Germinal center (tissue), 1 donor: ENCODE results near the gene FOXP2.
"Not testable (repeated sequence)": the region's sequence is repeated elsewhere in the genome, so short reads cannot be mapped to it uniquely, and the experiment has no call there.

Source experiments
- DNase-seq: peaks from one replicate; pipeline ENCODE4 v3.0.0; 2012; ENCODE audit warnings: mixed read lengths, low spot score

FOXP2 gene

DNA sequence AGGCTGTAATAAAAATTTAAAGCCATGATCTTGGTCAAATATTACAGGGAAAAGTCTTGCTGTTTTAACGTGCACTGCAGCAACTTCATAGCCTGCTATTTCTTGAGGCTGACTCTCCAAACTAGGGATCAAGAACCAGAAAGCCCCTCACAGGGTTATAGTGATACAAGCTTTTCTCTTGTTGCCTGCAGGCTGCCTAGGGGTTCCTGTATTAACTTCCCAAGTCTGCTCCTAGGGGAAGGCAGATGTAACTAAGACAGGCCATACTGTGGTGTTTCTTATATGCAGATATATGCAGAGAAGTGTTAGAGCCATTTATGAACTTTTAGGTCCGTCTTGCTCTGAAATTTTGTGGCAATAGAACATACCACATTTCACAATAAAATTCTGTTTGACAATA lies 175.7 kb downstream of the FOXP2 start:
- no peak for DNase-seq

GRCh38 chr7:114598946-114599345 lies 184.3 kb downstream of the FOXP2 start:
- no peak for DNase-seq

DNA sequence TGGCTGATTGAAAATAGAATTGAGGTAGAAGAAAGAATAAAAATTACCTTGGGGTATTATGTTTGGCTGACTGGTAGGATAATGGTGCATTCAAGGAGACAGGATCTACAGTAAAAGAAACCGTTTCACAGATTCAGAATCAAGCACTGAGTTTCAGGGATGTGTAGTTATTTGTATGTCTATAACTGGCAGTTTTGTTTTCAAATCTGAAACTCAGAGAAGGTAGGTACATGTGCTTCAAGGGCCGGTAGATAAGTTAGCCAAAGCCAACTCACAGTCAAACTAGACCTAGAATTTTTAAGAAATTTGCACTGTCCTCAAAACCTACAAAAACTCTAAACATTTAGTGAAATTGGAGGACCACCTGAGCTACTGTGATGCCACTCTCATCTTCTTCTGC lies 191.5 kb downstream of the FOXP2 start:
- no peak for DNase-seq

GRCh38 chr7:114608822-114609221 lies 194.2 kb downstream of the FOXP2 start:
- not testable (repeated sequence) for DNase-seq

DNA sequence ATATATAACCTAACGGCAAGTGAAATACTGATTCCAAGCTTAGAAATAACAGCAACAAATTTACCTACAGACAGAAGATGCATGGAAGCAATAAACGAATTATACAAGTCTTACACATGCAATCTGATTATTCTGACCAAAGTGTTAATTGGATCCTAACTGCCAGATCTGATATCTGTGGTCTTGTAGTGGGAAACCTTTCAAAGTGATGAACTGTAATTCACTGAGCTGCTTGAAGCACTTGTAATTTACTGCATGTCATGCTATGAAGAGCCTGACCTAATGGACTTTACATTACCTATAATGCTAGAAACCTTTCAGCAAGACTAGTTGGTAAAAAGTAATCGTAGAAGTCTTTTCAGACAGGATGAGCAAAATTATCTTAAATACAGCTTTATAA lies 205.6 kb downstream of the FOXP2 start:
- no peak for DNase-seq

DNA sequence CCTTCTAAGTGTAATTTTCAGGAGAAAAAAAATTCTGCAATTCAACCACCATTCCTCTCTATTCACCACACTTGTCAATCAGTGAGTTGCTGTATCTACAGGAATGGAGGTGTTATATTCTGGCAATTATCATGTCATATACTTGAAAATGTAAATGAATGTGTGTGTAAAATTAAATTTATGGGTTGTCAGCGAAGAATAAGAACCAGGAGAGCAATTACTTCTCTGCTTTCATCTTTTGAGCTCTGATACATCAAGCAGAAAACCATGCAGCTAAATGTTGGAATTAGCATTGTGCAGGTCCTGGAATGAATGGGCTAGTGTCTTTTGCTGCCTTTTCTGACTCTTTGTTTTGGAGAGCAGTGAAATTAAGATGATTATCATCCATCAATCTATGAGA lies 207.6 kb downstream of the FOXP2 start:
- no peak for DNase-seq

GRCh38 chr7:114623146-114623545 lies 208.5 kb downstream of the FOXP2 start:
- no peak for DNase-seq

- DNase-seq = no peak
Observed at GRCh38 chr7:114627231-114627630, 212.6 kb downstream of the FOXP2 start.

DNA sequence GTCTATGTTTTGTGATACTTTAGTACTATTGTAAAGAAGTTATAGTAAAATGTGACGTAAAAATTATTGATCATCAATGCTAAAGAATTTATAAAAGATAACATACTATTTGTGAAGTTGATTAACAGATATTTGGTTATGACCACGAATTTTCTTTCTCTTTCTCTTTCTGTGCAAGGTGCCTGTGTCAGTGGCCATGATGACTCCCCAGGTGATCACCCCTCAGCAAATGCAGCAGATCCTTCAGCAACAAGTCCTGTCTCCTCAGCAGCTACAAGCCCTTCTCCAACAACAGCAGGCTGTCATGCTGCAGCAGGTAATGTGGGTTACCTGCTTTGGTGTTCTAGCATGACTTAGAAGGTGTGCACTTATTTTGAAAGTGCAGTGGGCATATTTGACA lies 213.7 kb downstream of the FOXP2 start:
- DNase-seq = no peak

GRCh38 chr7:114629762-114630161 lies 215.1 kb downstream of the FOXP2 start:
- no peak for DNase-seq

DNA sequence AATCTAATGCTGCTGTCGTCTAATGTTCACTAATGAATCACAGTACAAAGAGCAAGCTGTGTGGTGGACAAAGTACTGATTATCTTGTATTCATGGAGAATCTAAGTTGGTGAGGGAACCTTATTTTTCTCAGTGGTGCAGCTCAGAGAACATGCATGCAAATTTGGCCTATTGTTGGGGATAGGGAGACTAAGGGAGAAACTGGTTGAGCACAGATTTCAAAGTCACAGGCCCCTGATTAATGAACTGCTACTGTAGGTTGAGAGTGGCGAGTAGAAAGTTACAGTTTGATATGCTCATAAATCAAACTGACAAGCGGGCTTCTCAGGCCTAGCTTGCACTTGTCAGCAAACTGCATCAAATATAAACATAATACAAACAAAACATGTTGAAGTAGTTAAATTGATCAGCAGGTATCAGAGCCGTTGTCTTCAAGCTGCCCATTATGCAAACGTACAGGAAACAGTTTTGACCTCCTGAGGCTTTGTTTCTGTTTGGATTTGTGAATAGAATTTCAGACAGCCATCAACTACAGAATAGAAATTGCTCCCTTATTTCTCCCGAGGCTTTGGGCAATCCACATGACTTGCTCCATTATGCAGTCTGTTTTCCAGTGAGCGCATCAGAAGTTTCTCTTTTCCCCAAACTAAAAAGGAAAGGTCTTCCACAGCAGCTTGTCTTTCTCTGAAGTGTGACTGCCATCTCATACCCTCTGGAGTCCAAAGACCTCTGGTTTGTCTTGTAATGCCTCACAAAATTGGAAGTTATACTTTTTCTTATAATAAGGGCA lies 215.8 kb downstream of the FOXP2 start:
- no peak for DNase-seq

DNA sequence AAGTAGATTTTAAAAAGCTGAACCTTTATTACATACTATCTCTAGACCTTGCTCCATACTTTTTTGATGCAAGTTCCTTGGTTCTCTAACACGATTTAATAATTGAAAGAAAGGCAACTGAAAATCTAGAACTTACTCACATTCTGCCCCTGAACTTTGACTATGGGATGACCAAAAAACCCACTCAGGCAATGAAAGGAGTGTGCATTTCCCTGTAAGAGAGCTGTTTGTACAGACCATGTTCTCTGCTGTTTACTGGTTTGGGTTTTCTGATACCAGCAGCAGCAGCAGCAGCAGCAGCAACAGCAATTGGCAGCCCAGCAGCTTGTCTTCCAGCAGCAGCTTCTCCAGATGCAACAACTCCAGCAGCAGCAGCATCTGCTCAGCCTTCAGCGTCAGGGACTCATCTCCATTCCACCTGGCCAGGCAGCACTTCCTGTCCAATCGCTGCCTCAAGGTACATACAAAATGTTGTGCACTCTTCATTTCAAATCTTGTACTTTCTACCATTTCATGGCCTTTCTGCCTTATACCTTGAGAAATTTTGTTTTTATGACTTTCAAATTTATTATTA lies 216.7 kb downstream of the FOXP2 start:
- DNase-seq = no peak

DNA sequence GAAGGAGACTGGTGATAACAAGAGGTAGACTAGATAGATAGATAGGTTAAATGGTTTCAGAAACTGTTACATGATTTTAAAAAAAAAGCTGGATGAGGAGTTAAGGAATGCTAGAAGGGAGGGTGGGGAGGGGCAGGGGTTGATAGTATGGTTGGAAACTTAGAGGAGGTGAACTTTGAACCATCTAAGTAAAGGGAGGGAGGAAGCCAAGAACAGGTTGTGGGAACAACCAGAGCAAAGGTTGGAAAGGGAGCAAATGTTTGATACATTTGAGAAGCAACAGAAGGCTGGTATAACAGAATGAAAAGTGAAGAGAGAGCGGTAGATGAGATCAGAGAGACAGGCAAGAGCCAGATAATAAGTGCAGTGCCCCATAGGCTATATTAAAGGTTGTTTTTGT lies 224.8 kb downstream of the FOXP2 start:
- DNase-seq = no peak

DNA sequence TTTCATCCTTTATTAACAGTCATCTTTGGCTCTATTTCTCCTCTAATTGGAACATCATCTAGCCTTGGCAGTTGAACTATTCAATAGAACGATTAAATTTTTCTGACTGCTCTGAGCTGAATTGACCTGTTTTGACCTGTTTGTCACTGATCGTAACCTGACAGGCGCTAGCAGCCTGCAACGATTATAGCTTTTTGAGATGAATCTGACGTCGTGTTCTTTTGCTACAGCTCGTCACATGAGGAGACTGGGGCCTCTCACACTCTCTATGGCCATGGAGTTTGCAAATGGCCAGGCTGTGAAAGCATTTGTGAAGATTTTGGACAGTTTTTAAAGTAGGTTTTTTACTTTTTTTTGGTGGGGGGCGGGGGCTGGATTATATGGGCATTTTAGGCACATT lies 229.8 kb downstream of the FOXP2 start:
- no peak for DNase-seq

GRCh38 chr7:114645451-114645850 lies 230.8 kb downstream of the FOXP2 start:
- DNase-seq = no peak

DNA sequence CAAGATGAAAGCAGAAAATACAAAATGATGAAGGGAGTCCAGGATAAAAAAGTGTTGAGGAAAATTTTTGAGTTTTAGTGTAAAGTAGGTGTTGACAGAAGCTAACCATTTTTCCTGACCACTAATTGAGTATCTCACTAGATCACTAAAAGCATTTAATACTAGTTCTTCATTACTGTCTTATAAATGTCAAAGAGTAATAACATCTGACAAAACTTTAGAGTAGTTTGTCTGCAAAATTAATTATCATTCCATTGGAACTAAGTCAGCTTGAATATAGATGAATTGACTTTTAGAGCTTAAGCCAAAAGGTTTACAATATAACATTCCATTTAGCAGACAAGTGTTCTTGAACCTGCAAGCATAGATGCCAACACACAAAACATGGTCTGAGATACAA lies 232.9 kb downstream of the FOXP2 start:
- no peak for DNase-seq

- no peak for DNase-seq
Observed at GRCh38 chr7:114648117-114648516, 233.5 kb downstream of the FOXP2 start.

GRCh38 chr7:114648680-114649079 lies 234.1 kb downstream of the FOXP2 start:
- no peak for DNase-seq

DNA sequence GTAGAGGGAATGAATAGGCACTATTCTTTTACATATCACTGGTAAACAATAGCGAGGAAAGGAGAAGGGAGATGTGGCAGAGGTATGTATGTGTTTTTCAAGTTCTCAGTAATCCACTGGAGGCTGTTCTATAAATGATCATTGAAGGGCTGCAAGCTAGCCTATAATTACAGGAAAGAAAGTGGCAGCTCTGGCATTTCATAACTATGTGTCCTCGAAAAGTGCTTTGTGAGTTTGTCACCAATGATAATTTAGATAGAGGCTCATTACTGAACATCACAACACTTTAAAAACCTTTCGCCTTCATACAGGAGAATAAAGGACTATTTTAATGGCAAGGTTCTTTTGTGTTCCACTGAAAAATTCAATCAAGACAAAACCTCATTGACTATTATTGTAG lies 235.1 kb downstream of the FOXP2 start:
- no peak for DNase-seq

DNA sequence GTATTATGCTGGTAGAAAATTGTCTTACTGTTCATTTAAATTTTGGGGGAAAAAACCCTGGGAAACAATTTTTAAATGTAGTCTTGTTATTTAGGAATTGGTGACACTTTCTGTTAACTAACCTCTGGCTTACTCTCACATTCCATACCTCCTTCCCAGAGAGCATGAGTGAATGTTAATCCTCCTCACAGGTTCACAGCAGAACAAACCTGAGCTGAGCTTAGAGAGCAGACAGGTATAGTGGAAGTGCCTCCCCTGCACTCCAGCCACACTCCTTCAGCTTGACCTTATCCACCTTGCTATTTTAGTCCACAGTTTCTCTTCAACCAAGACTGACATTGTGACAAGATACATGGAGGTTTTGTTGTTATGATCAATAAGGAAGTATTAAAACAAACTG lies 235.9 kb downstream of the FOXP2 start:
- DNase-seq = no peak

DNA sequence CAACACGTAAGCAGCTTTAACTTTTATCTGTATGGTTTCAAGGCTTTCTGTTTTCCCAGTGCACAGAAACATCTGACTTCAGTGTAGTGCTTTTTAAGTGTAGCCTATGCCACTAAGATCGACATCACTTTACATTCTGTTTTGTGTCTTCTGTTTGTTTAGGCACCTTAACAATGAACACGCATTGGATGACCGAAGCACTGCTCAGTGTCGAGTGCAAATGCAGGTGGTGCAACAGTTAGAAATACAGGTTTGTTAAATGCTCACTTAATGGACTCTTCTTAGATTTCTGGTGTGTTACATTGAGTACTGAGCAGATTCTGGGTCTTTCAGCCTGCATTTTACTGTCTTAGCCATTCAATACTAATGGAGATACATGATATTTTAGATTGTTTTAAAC lies 237.4 kb downstream of the FOXP2 start:
- no peak for DNase-seq

- DNase-seq = no peak
Observed at GRCh38 chr7:114653364-114654088, 238.9 kb downstream of the FOXP2 start.

GRCh38 chr7:114656466-114656865 lies 241.9 kb downstream of the FOXP2 start:
- no peak for DNase-seq
